ENCODE results near the gene ADAMTSL3.

The ADAMTSL3 gene

GRCh38 chr15:83739629-83740028 lies 85.7 kb downstream of the ADAMTSL3 start:
- no peak overlapping the region for H2AFZ ChIP-seq (ENCODE audit: low read length)
- no peak overlapping the region for H2BK15ac ChIP-seq (ENCODE audit: low read length)
- H3K4me2 ChIP-seq (ENCODE audit: insufficient read depth, low read length, poor library complexity, severe bottlenecking), result no peak overlapping the region
- H3K18ac ChIP-seq (ENCODE audit: low read length), result no peak overlapping the region
- no CpG with 5 or more reads among the region's 3 CpGs for WGBS, 2 donors (ENCODE audit: extremely low coverage in 2 of 2, insufficient read length in 2 of 2, insufficient replicate concordance in 1 of 2)
- no peaks in the 10 kb centered on the region for H3K36me3 ChIP-seq (replicated peaks in 1 of 2; ENCODE audit: control insufficient read depth in 2 of 2, insufficient read depth in 2 of 2, low read length in 2 of 2)
- no peak overlapping the region for H4K91ac ChIP-seq (ENCODE audit: low read depth, low read length, poor library complexity)
- peak overlapping the region; percentile 8 for H2AK5ac ChIP-seq (ENCODE audit: low read depth, low read length)
- H3K4ac ChIP-seq (ENCODE audit: low read length), result no peak overlapping the region
- H3K9me3 ChIP-seq (replicated peaks in 1 of 2; ENCODE audit: control insufficient read depth in 2 of 2, insufficient read depth in 1 of 2, low read depth in 1 of 2, low read length in 2 of 2), result no peaks in the 10 kb centered on the region
- no peak for DNase-seq (ENCODE audit: low spot score)
- no peak overlapping the region for H2BK12ac ChIP-seq (ENCODE audit: low read length)
- no peak overlapping the region for H4K8ac ChIP-seq (ENCODE audit: low read depth, low read length)
- H3K27ac ChIP-seq (replicated peaks; ENCODE audit: low read length), result no peak overlapping the region
- H3K27me3 ChIP-seq (ENCODE audit: control insufficient read depth in 3 of 3, insufficient read depth in 3 of 3, low read depth in 1 of 3, low read length in 3 of 3), result no peaks in the 10 kb centered on the region
- H3K14ac ChIP-seq (ENCODE audit: low read length), result no peak overlapping the region
- H3K9ac ChIP-seq (ENCODE audit: low read depth, low read length, poor library complexity), result no peak overlapping the region
- H3K4me3 ChIP-seq (ENCODE audit: low read length in 2 of 2), result no peak overlapping the region
- H2BK120ac ChIP-seq (ENCODE audit: low read depth, low read length), result no peak overlapping the region
- no peaks in the 10 kb centered on the region for H3K4me1 ChIP-seq (ENCODE audit: control insufficient read depth in 2 of 2, insufficient read depth in 1 of 2, low read depth in 1 of 2, low read length in 2 of 2)
- H3K23ac ChIP-seq (ENCODE audit: low read depth, low read length, poor library complexity), result peak overlapping the region; percentile 75
- H3K79me1 ChIP-seq (ENCODE audit: low read depth, low read length), result no peaks in the 10 kb centered on the region
- H2BK5ac ChIP-seq (ENCODE audit: low read length), result no peak overlapping the region

- no peak overlapping the region for H3K4me3 ChIP-seq (ENCODE audit: low read length in 2 of 2)
- H3K4me1 ChIP-seq (ENCODE audit: control insufficient read depth in 2 of 2, insufficient read depth in 1 of 2, low read depth in 1 of 2, low read length in 2 of 2), result no peaks in the 10 kb centered on the region
- H2AFZ ChIP-seq (ENCODE audit: low read length), result no peak overlapping the region
- no peak overlapping the region for H2BK12ac ChIP-seq (ENCODE audit: low read length)
- H3K79me1 ChIP-seq (ENCODE audit: low read depth, low read length), result no peaks in the 10 kb centered on the region
- H3K4me2 ChIP-seq (ENCODE audit: insufficient read depth, low read length, poor library complexity, severe bottlenecking), result no peak overlapping the region
- no peak overlapping the region for H2AK5ac ChIP-seq (ENCODE audit: low read depth, low read length)
- no peak overlapping the region for H3K23ac ChIP-seq (ENCODE audit: low read depth, low read length, poor library complexity)
- no peak overlapping the region for H3K27ac ChIP-seq (replicated peaks; ENCODE audit: low read length)
- no peaks in the 10 kb centered on the region for H3K9me3 ChIP-seq (replicated peaks in 1 of 2; ENCODE audit: control insufficient read depth in 2 of 2, insufficient read depth in 1 of 2, low read depth in 1 of 2, low read length in 2 of 2)
- no peak overlapping the region for H3K4ac ChIP-seq (ENCODE audit: low read length)
- H4K91ac ChIP-seq (ENCODE audit: low read depth, low read length, poor library complexity), result no peak overlapping the region
- no peak overlapping the region for H2BK15ac ChIP-seq (ENCODE audit: low read length)
- no peak overlapping the region for H3K14ac ChIP-seq (ENCODE audit: low read length)
- no peak overlapping the region for H4K8ac ChIP-seq (ENCODE audit: low read depth, low read length)
- H2BK5ac ChIP-seq (ENCODE audit: low read length), result no peak overlapping the region
- no peak overlapping the region for H3K9ac ChIP-seq (ENCODE audit: low read depth, low read length, poor library complexity)
- DNase-seq (ENCODE audit: low spot score), result no peak
- H3K18ac ChIP-seq (ENCODE audit: low read length), result no peak overlapping the region
- WGBS, 2 donors (ENCODE audit: extremely low coverage in 2 of 2, insufficient read length in 2 of 2, insufficient replicate concordance in 1 of 2), result no CpG with 5 or more reads among the region's 1 CpG
- H3K27me3 ChIP-seq (ENCODE audit: control insufficient read depth in 3 of 3, insufficient read depth in 3 of 3, low read depth in 1 of 3, low read length in 3 of 3), result no peaks in the 10 kb centered on the region
- H3K36me3 ChIP-seq (replicated peaks in 1 of 2; ENCODE audit: control insufficient read depth in 2 of 2, insufficient read depth in 2 of 2, low read length in 2 of 2), result no peaks in the 10 kb centered on the region
- H2BK120ac ChIP-seq (ENCODE audit: low read depth, low read length), result no peak overlapping the region
These were observed 91.8 kb downstream of the ADAMTSL3 start for GRCh38 chr15:83745771-83746170.

- no peak overlapping the region for H4K91ac ChIP-seq (ENCODE audit: low read depth, low read length, poor library complexity)
- H3K4me1 ChIP-seq (ENCODE audit: control insufficient read depth in 2 of 2, insufficient read depth in 1 of 2, low read depth in 1 of 2, low read length in 2 of 2), result no peaks in the 10 kb centered on the region
- H3K9me3 ChIP-seq (replicated peaks in 1 of 2; ENCODE audit: control insufficient read depth in 2 of 2, insufficient read depth in 1 of 2, low read depth in 1 of 2, low read length in 2 of 2), result no peaks in the 10 kb centered on the region
- no CpG with 5 or more reads among the region's 4 CpGs for WGBS, 2 donors (ENCODE audit: extremely low coverage in 2 of 2, insufficient read length in 2 of 2, insufficient replicate concordance in 1 of 2)
- H2BK12ac ChIP-seq (ENCODE audit: low read length), result no peak overlapping the region
- no peak overlapping the region for H2BK15ac ChIP-seq (ENCODE audit: low read length)
- H2AK5ac ChIP-seq (ENCODE audit: low read depth, low read length), result no peak overlapping the region
- H3K4ac ChIP-seq (ENCODE audit: low read length), result no peak overlapping the region
- no peak overlapping the region for H2BK5ac ChIP-seq (ENCODE audit: low read length)
- no peak overlapping the region for H4K8ac ChIP-seq (ENCODE audit: low read depth, low read length)
- H2AFZ ChIP-seq (ENCODE audit: low read length), result no peak overlapping the region
- no peak overlapping the region for H3K23ac ChIP-seq (ENCODE audit: low read depth, low read length, poor library complexity)
- H3K79me1 ChIP-seq (ENCODE audit: low read depth, low read length), result no peaks in the 10 kb centered on the region
- no peak overlapping the region for H3K4me3 ChIP-seq (ENCODE audit: low read length in 2 of 2)
- H3K4me2 ChIP-seq (ENCODE audit: insufficient read depth, low read length, poor library complexity, severe bottlenecking), result no peak overlapping the region
- H3K27ac ChIP-seq (replicated peaks; ENCODE audit: low read length), result no peak overlapping the region
- H3K9ac ChIP-seq (ENCODE audit: low read depth, low read length, poor library complexity), result no peak overlapping the region
- no peak for DNase-seq (ENCODE audit: low spot score)
- H3K14ac ChIP-seq (ENCODE audit: low read length), result no peak overlapping the region
- H2BK120ac ChIP-seq (ENCODE audit: low read depth, low read length), result no peak overlapping the region
- no peaks in the 10 kb centered on the region for H3K27me3 ChIP-seq (ENCODE audit: control insufficient read depth in 3 of 3, insufficient read depth in 3 of 3, low read depth in 1 of 3, low read length in 3 of 3)
- H3K36me3 ChIP-seq (replicated peaks in 1 of 2; ENCODE audit: control insufficient read depth in 2 of 2, insufficient read depth in 2 of 2, low read length in 2 of 2), result no peaks in the 10 kb centered on the region
- no peak overlapping the region for H3K18ac ChIP-seq (ENCODE audit: low read length)
These were observed 92.3 kb downstream of the ADAMTSL3 start for GRCh38 chr15:83746231-83746630.

GRCh38 chr15:83747050-83747717 lies 93.3 kb downstream of the ADAMTSL3 start:
- H3K36me3 ChIP-seq (replicated peaks in 1 of 2; ENCODE audit: control insufficient read depth in 2 of 2, insufficient read depth in 2 of 2, low read length in 2 of 2), result no peaks in the 10 kb centered on the region
- no peak for DNase-seq (ENCODE audit: low spot score)
- no peak overlapping the region for H4K91ac ChIP-seq (ENCODE audit: low read depth, low read length, poor library complexity)
- no peaks in the 10 kb centered on the region for H3K79me1 ChIP-seq (ENCODE audit: low read depth, low read length)
- H3K23ac ChIP-seq (ENCODE audit: low read depth, low read length, poor library complexity), result no peak overlapping the region
- no CpG with 5 or more reads among the region's 5 CpGs for WGBS, 2 donors (ENCODE audit: extremely low coverage in 2 of 2, insufficient read length in 2 of 2, insufficient replicate concordance in 1 of 2)
- H2AK5ac ChIP-seq (ENCODE audit: low read depth, low read length), result no peak overlapping the region
- H3K14ac ChIP-seq (ENCODE audit: low read length), result no peak overlapping the region
- no peak overlapping the region for H3K4me2 ChIP-seq (ENCODE audit: insufficient read depth, low read length, poor library complexity, severe bottlenecking)
- no peaks in the 10 kb centered on the region for H3K9me3 ChIP-seq (replicated peaks in 1 of 2; ENCODE audit: control insufficient read depth in 2 of 2, insufficient read depth in 1 of 2, low read depth in 1 of 2, low read length in 2 of 2)
- no peak overlapping the region for H4K8ac ChIP-seq (ENCODE audit: low read depth, low read length)
- H3K27ac ChIP-seq (replicated peaks; ENCODE audit: low read length), result no peak overlapping the region
- no peak overlapping the region for H3K9ac ChIP-seq (ENCODE audit: low read depth, low read length, poor library complexity)
- H3K27me3 ChIP-seq (ENCODE audit: control insufficient read depth in 3 of 3, insufficient read depth in 3 of 3, low read depth in 1 of 3, low read length in 3 of 3), result no peaks in the 10 kb centered on the region
- H2BK120ac ChIP-seq (ENCODE audit: low read depth, low read length), result no peak overlapping the region
- no peak overlapping the region for H2BK12ac ChIP-seq (ENCODE audit: low read length)
- no peak overlapping the region for H3K18ac ChIP-seq (ENCODE audit: low read length)
- H3K4ac ChIP-seq (ENCODE audit: low read length), result no peak overlapping the region
- H3K4me3 ChIP-seq (ENCODE audit: low read length in 2 of 2), result no peak overlapping the region
- H2BK15ac ChIP-seq (ENCODE audit: low read length), result no peak overlapping the region
- H2AFZ ChIP-seq (ENCODE audit: low read length), result no peak overlapping the region
- no peak overlapping the region for H2BK5ac ChIP-seq (ENCODE audit: low read length)
- no peaks in the 10 kb centered on the region for H3K4me1 ChIP-seq (ENCODE audit: control insufficient read depth in 2 of 2, insufficient read depth in 1 of 2, low read depth in 1 of 2, low read length in 2 of 2)
